GM23338 (cell line): ENCODE data around the gene ENOSF1. TPM values are rescaled to one million over a fixed set of nuclear protein-coding genes. Genes with fewer than 3 reads are reported as not detected.

Source experiments
- ATAC-seq: fragments of 200-7000 bp; cut with Tn5 transposase; 3 replicates; pipeline ENCODE4 v1.9.1; 2020
- DNase-seq: peaks from one replicate; pipeline ENCODE4 v3.0.0-alpha.2; 2015; ENCODE audit warnings: low spot score
- H2AFZ ChIP-seq: fragments of 200-600 bp; sonication (generic); 2 replicates; pipeline ENCODE4 v1.8.0; 2016; ENCODE audit warnings: antibody characterized with exemption, mild to moderate bottlenecking, moderate library complexity
- H3F3A ChIP-seq: fragments of 200-600 bp; sonication (generic); replicated peaks from 2 replicates; pipeline ENCODE4 v1.8.0; 2017; ENCODE audit warnings: antibody characterized with exemption, mixed run types, low read depth
- H3K27ac ChIP-seq: fragments of 200-600 bp; sonication (generic); 2 replicates; pipeline ENCODE4 v1.6.1; 2016; ENCODE audit warnings: low read depth
- H3K27me3 ChIP-seq: fragments of 200-600 bp; sonication (generic); 2 replicates; pipeline ENCODE4 v1.8.0; 2016; ENCODE audit warnings: mild to moderate bottlenecking, mixed run types, moderate library complexity; ENCODE audit not compliant: insufficient read depth
- H3K36me3 ChIP-seq: fragments of 200-600 bp; sonication (generic); 2 replicates; pipeline ENCODE4 v1.8.0; 2016; ENCODE audit warnings: mild to moderate bottlenecking; ENCODE audit not compliant: insufficient read depth
- H3K4me1 ChIP-seq: fragments of 200-600 bp; sonication (generic); 2 replicates; pipeline ENCODE4 v1.8.0; 2016; ENCODE audit warnings: mild to moderate bottlenecking, moderate library complexity; ENCODE audit not compliant: insufficient read depth
- H3K4me2 ChIP-seq: fragments of 200-600 bp; sonication (generic); 2 replicates; pipeline ENCODE4 v1.7.1; 2017; ENCODE audit warnings: mixed run types
- H3K4me3 ChIP-seq: fragments of 200-600 bp; sonication (generic); 2 replicates; pipeline ENCODE4 v1.6.1; 2016; ENCODE audit warnings: mixed run types
- H3K79me2 ChIP-seq: fragments of 200-600 bp; sonication (generic); replicated peaks from 2 replicates; pipeline ENCODE4 v1.8.0; 2017; ENCODE audit warnings: mild to moderate bottlenecking; ENCODE audit not compliant: insufficient read depth
- H3K9me2 ChIP-seq: fragments of 200-600 bp; sonication (generic); 2 replicates; pipeline ENCODE4 v1.8.0; 2017; ENCODE audit not compliant: insufficient read depth
- H4K20me1 ChIP-seq: fragments of 200-600 bp; sonication (generic); replicated peaks from 2 replicates; pipeline ENCODE4 v1.8.0; 2017; ENCODE audit warnings: mild to moderate bottlenecking; ENCODE audit not compliant: insufficient read depth
- H3K27ac Mint-ChIP-seq: 2 replicates; pipeline ENCODE4 v1.8.0; 2020; ENCODE audit warnings: inconsistent platforms, mild to moderate bottlenecking, moderate library complexity, mixed read lengths
- H3K27me3 Mint-ChIP-seq: 3 replicates; pipeline ENCODE4 v1.8.0; 2022; ENCODE audit warnings: low read depth, mild to moderate bottlenecking, moderate library complexity, mixed read lengths, inconsistent platforms; ENCODE audit not compliant: insufficient read depth, poor library complexity
- H3K36me3 Mint-ChIP-seq: 3 replicates; pipeline ENCODE4 v1.8.0; 2021; ENCODE audit warnings: low read depth, mild to moderate bottlenecking, inconsistent platforms, moderate library complexity, mixed read lengths
- H3K4me1 Mint-ChIP-seq: 3 replicates; pipeline ENCODE4 v1.8.0; 2020; ENCODE audit warnings: mild to moderate bottlenecking, inconsistent platforms, mixed read lengths
- H3K4me3 Mint-ChIP-seq: 3 replicates; pipeline ENCODE4 v1.8.0; 2021; ENCODE audit warnings: moderate library complexity, mild to moderate bottlenecking, inconsistent platforms, mixed read lengths
- H3K9me3 Mint-ChIP-seq: 3 replicates; pipeline ENCODE4 v1.8.0; 2020; ENCODE audit warnings: moderate library complexity, mild to moderate bottlenecking, inconsistent platforms, mixed read lengths
- EZH2phosphoT487 ChIP-seq: fragments of 200-600 bp; sonication (generic); IDR thresholded peaks from one replicate; pipeline ENCODE4 v1.8.1; 2018; ENCODE audit warnings: antibody characterized with exemption; ENCODE audit not compliant: unreplicated experiment
- JUNB ChIP-seq: IDR thresholded peaks from one replicate; pipeline ENCODE4 v1.6.1; 2016; ENCODE audit warnings: antibody characterized with exemption; ENCODE audit not compliant: unreplicated experiment
- NANOG ChIP-seq: IDR thresholded peaks from 2 replicates; pipeline ENCODE4 v1.6.1; 2016; ENCODE audit warnings: antibody characterized with exemption, borderline replicate concordance
- POLR2AphosphoS5 ChIP-seq: IDR thresholded peaks from 2 replicates; pipeline ENCODE4 v1.6.1; 2016; ENCODE audit warnings: antibody characterized with exemption, low read depth
- STAT1 ChIP-seq: IDR thresholded peaks from one replicate; pipeline ENCODE4 v1.6.1; 2016; ENCODE audit warnings: antibody characterized with exemption; ENCODE audit not compliant: unreplicated experiment
- ZNF114 ChIP-seq: fragments of 250-450 bp; sonication (Bioruptor Pico); IDR thresholded peaks from 2 replicates; pipeline ENCODE4 v1.5.0; 2020; ENCODE audit warnings: mild to moderate bottlenecking, moderate library complexity
- ZNF331 ChIP-seq: fragments of 250-450 bp; sonication (Bioruptor Pico); IDR thresholded peaks from 2 replicates; pipeline ENCODE4 v1.5.0; 2020; ENCODE audit warnings: low read depth, mild to moderate bottlenecking, moderate library complexity
- polyA plus RNA-seq: library from polyadenylated mRNA; unstranded; fragments of >200 nt; fragmentation: Nextera tagmentation; extraction: Ambion mirVana; gene quantifications from 2 replicates; pipeline ENCODE4 v1.2.1, GENCODE V29; 2016
- total RNA-seq: library from RNA; depleted of rRNA; stranded (reverse); fragments of >200 nt; shearing (Covaris generic); gene quantifications from 2 replicates; pipeline ENCODE4 v1.2.3, GENCODE V29; 2014
- TF ChIP-seq, protein P1 (sequence below): IDR thresholded peaks from 2 replicates; pipeline ENCODE4 v1.6.1; 2016; ENCODE audit warnings: antibody characterized with exemption
- TF ChIP-seq, protein P2 (sequence below), 2 experiments: fragments of 200-600 bp in 1 of 2; sonication (generic) in 1 of 2; conservative IDR thresholded peaks; 2 replicates each; pipeline versions ENCODE4 v1.5.1 to v1.6.1; 2016 to 2017; ENCODE audit warnings: antibody characterized with exemption in 2 of 2, low read depth in 2 of 2, mild to moderate bottlenecking in 2 of 2, moderate library complexity in 1 of 2
- TF ChIP-seq, protein P3 (sequence below): IDR thresholded peaks from one replicate; pipeline ENCODE4 v1.6.1; 2018; ENCODE audit warnings: antibody characterized with exemption; ENCODE audit not compliant: unreplicated experiment

Gene ENOSF1
- total and polyA plus RNA-seq, 2 experiments from 2014 or later: 30.1 to 36.4 TPM

DNA sequence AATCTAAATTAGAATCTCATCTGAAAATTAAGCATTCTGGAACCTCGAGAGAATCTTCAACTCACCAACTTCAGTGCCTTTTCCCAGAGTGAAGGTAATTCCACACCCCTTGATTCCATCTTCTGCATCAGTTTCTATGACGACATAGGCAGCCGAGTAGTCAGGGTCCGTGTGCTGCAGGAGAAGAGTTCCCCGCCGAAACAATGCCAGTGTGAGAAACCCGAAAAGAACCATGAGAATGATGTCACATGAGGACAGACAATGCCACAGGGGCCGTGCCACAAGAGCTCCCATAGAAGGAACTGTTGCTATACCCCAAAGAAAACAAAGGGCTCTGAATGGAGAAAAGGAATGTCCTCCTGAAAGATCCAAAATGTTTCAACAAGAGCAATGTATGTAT lies 6.0 kb downstream of the ENOSF1 start (continued):
- TF ChIP-seq, protein P1, sequence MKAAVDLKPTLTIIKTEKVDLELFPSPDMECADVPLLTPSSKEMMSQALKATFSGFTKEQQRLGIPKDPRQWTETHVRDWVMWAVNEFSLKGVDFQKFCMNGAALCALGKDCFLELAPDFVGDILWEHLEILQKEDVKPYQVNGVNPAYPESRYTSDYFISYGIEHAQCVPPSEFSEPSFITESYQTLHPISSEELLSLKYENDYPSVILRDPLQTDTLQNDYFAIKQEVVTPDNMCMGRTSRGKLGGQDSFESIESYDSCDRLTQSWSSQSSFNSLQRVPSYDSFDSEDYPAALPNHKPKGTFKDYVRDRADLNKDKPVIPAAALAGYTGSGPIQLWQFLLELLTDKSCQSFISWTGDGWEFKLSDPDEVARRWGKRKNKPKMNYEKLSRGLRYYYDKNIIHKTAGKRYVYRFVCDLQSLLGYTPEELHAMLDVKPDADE: no peak
- TF ChIP-seq, protein P2, sequence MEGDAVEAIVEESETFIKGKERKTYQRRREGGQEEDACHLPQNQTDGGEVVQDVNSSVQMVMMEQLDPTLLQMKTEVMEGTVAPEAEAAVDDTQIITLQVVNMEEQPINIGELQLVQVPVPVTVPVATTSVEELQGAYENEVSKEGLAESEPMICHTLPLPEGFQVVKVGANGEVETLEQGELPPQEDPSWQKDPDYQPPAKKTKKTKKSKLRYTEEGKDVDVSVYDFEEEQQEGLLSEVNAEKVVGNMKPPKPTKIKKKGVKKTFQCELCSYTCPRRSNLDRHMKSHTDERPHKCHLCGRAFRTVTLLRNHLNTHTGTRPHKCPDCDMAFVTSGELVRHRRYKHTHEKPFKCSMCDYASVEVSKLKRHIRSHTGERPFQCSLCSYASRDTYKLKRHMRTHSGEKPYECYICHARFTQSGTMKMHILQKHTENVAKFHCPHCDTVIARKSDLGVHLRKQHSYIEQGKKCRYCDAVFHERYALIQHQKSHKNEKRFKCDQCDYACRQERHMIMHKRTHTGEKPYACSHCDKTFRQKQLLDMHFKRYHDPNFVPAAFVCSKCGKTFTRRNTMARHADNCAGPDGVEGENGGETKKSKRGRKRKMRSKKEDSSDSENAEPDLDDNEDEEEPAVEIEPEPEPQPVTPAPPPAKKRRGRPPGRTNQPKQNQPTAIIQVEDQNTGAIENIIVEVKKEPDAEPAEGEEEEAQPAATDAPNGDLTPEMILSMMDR (conservative IDR thresholded peaks at IDR 0.05; ENCODE audit: low read depth in 2 of 2): no peak
- TF ChIP-seq EZH2phosphoT487: no peak
- TF ChIP-seq ZNF331 (CRISPR knock-in tag): no peak
- no peak for TF ChIP-seq JUNB
- TF ChIP-seq ZNF114 (CRISPR knock-in tag): no peak
- TF ChIP-seq NANOG: no peak

DNA sequence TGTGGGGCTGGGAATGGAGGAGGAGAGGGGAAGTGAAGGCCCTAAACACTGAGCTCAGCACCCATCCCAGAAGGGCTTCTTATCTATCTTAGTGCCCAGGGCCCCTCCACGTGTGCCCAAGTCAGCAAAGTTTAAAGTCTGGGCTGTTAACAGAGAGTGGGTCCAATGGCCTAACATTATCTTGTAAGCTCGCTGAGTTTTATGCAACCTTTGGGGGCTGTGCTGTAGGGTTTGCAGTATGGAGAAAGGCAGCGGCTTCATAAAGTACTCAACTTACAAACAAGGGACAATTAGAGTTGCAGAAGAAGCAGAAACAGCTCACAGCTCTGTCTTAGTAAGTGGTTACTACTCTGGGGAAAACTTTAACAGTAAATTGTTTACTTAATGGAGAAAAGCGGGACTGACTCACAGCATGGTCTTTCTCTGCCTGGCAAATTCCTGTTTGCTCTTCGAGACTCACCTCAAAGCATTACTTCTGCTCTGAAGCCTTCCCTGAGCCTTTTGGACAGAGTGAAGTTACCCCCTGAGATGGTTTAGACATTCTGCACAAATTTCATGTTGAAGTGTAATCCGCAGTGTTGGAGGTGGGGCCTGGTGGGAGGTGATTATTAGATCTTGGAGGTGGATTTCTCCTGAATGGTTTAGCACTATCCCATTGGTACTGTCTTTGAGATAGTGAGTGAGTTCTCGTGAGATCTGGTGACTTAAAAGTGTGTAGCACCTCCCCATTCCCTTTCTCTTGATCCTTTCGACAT lies 9.0 kb downstream of the ENOSF1 start:
- no peaks in the 10 kb centered on the region for H3F3A ChIP-seq
- no peak overlapping the region for H3K27ac Mint-ChIP-seq
- H3K79me2 ChIP-seq: peaks cover 40% of the 10 kb centered on the region
- ATAC-seq (no peak), DNase-seq (no peak)
- no peaks in the 10 kb centered on the region for H3K4me1 ChIP-seq
- H3K36me3 Mint-ChIP-seq: peaks cover 49% of the 10 kb centered on the region
- peaks cover 32% of the 10 kb centered on the region for H4K20me1 ChIP-seq
- no peaks in the 10 kb centered on the region for H3K4me1 Mint-ChIP-seq
- no peak overlapping the region for H3K4me3 ChIP-seq
- no peak overlapping the region for H3K4me3 Mint-ChIP-seq
- H3K9me3 Mint-ChIP-seq: no peaks in the 10 kb centered on the region
- H3K9me2 ChIP-seq: no peaks in the 10 kb centered on the region
- H3K36me3 ChIP-seq: no peaks in the 10 kb centered on the region; the same call in 1 of the 2 replicates
- H3K27ac ChIP-seq: no peak overlapping the region
- H3K27me3 ChIP-seq: no peaks in the 10 kb centered on the region
- H3K4me2 ChIP-seq: no peak overlapping the region
- TF ChIP-seq, protein P3, sequence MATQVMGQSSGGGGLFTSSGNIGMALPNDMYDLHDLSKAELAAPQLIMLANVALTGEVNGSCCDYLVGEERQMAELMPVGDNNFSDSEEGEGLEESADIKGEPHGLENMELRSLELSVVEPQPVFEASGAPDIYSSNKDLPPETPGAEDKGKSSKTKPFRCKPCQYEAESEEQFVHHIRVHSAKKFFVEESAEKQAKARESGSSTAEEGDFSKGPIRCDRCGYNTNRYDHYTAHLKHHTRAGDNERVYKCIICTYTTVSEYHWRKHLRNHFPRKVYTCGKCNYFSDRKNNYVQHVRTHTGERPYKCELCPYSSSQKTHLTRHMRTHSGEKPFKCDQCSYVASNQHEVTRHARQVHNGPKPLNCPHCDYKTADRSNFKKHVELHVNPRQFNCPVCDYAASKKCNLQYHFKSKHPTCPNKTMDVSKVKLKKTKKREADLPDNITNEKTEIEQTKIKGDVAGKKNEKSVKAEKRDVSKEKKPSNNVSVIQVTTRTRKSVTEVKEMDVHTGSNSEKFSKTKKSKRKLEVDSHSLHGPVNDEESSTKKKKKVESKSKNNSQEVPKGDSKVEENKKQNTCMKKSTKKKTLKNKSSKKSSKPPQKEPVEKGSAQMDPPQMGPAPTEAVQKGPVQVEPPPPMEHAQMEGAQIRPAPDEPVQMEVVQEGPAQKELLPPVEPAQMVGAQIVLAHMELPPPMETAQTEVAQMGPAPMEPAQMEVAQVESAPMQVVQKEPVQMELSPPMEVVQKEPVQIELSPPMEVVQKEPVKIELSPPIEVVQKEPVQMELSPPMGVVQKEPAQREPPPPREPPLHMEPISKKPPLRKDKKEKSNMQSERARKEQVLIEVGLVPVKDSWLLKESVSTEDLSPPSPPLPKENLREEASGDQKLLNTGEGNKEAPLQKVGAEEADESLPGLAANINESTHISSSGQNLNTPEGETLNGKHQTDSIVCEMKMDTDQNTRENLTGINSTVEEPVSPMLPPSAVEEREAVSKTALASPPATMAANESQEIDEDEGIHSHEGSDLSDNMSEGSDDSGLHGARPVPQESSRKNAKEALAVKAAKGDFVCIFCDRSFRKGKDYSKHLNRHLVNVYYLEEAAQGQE: no peak
- TF ChIP-seq, protein P1: no peak
- TF ChIP-seq EZH2phosphoT487 (no peak), STAT1 (no peak), JUNB (no peak), NANOG (no peak), POLR2AphosphoS5 (no peak)
- TF ChIP-seq, protein P2 (conservative IDR thresholded peaks at IDR 0.05; ENCODE audit: low read depth in 2 of 2): no peak
- no peak overlapping the region for H2AFZ ChIP-seq
- H3K27me3 Mint-ChIP-seq: no peaks in the 10 kb centered on the region
